ENCODE data around the gene MOV10.
"Not testable (repeated sequence)": the region's sequence is repeated elsewhere in the genome, so short reads cannot be mapped to it uniquely, and the experiment has no call there.

The MOV10 gene, protein sequence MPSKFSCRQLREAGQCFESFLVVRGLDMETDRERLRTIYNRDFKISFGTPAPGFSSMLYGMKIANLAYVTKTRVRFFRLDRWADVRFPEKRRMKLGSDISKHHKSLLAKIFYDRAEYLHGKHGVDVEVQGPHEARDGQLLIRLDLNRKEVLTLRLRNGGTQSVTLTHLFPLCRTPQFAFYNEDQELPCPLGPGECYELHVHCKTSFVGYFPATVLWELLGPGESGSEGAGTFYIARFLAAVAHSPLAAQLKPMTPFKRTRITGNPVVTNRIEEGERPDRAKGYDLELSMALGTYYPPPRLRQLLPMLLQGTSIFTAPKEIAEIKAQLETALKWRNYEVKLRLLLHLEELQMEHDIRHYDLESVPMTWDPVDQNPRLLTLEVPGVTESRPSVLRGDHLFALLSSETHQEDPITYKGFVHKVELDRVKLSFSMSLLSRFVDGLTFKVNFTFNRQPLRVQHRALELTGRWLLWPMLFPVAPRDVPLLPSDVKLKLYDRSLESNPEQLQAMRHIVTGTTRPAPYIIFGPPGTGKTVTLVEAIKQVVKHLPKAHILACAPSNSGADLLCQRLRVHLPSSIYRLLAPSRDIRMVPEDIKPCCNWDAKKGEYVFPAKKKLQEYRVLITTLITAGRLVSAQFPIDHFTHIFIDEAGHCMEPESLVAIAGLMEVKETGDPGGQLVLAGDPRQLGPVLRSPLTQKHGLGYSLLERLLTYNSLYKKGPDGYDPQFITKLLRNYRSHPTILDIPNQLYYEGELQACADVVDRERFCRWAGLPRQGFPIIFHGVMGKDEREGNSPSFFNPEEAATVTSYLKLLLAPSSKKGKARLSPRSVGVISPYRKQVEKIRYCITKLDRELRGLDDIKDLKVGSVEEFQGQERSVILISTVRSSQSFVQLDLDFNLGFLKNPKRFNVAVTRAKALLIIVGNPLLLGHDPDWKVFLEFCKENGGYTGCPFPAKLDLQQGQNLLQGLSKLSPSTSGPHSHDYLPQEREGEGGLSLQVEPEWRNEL

DNA sequence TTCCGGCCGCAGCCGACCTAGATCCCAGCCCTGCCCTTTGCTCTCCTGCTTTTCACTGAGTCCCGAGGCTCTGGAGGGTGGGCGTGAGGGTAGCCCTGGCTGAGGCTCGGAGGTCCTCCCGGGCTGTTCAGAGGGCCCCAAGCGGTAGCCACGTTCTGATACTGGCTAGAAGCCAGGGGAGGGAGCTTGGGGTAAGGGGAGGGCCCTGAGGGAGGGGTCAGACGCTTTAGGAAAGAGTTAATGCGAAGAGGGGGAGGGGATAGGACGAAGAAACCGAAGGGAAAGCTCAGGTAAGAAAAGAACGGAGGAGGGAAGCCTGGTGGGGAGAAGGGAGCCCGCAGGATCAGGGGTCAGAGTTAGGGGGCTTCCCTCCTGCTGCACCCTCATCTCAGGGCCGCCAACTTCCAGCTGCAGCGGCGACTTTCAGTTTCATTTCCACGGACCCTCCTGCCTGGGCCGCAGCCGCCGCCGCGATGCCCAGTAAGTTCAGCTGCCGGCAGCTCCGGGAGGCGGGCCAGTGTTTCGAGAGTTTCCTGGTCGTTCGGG lies at the start of gene MOV10:
MOV10 (plus strand) TSS at position 220 of the 546 bp plus-strand sequence; CDS start at position 474, 254 bp downstream.
- Mint-ChIP-seq H3K9me3 (no peaks in the 10 kb centered on the region), H3K27me3 (no peaks in the 10 kb centered on the region), H3K4me1 (peaks cover 30 to 43% of the 10 kb centered on the region in 2 donors), H3K36me3 (peaks cover 25 to 32% of the 10 kb centered on the region in 2 donors), H3K27ac (peak within 1 kb of the TSS; percentile 98), H3K4me3 (peak within 1 kb of the TSS; percentile 96 to 99)
- DNase-seq: peak; percentile 57
- peak; percentile 77 to 80 for ATAC-seq (replicated peaks)

DNA sequence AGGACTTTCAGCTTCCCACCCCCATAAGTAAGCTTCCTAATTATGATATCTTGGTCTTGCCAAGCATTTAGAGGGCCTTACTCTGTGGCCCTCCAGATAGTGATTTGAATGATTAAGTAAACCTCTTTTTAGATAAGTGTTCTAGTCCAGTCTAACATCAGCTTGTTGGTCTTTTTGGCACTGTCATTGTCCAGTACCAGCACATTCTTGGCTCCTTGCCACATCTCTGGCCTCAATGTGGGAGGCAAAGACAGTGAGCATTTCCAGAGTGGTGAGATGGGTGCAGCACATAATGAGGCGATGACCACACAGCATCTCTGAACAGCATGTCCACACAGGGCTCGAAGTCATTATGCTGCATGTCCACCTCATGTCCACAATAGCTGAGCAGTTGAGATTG lies 48.8 kb upstream of the MOV10 start:
- DNase-seq: no peak
- H3K4me1 Mint-ChIP-seq: peaks cover 35 to 88% of the 10 kb centered on the region in 2 donors
- no peak overlapping the region for H3K4me3 Mint-ChIP-seq
- peaks cover 0 to 2% of the 10 kb centered on the region in 2 donors for H3K9me3 Mint-ChIP-seq
- H3K27me3 Mint-ChIP-seq: no peaks in the 10 kb centered on the region
- H3K36me3 Mint-ChIP-seq: peaks cover 36 to 52% of the 10 kb centered on the region in 2 donors
- H3K27ac Mint-ChIP-seq: no peak overlapping the region
- no peak for ATAC-seq (replicated peaks)

DNA sequence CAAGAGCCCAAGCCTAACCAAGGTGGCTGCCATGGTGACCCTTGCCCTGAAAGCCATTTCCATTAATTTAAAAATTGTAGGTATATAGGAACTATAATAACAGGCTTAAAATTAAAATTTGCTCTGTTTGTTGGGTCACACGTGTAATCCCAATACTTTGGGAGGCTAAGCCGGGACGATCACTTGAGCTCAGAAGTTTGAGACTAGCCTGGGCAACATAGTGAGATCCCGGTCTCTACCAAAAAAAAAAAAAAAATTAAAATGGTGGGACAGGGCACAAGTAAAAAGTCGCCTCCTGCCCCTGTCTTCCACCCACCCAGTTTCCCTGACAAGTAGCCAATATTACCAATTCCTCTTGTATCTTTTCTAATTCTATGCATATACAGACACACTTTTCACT lies 48.3 kb upstream of the MOV10 start:
- H3K4me1 Mint-ChIP-seq: peaks cover 35 to 89% of the 10 kb centered on the region in 2 donors
- H3K9me3 Mint-ChIP-seq: peaks cover 0 to 2% of the 10 kb centered on the region in 2 donors
- no peaks in the 10 kb centered on the region for H3K27me3 Mint-ChIP-seq
- H3K36me3 Mint-ChIP-seq: peaks cover 36 to 54% of the 10 kb centered on the region in 2 donors
- H3K4me3 Mint-ChIP-seq: peak overlapping the region in 1 of 2 donors; percentile 46
- ATAC-seq (replicated peaks): no peak
- no peak for DNase-seq
- no peak overlapping the region for H3K27ac Mint-ChIP-seq

DNA sequence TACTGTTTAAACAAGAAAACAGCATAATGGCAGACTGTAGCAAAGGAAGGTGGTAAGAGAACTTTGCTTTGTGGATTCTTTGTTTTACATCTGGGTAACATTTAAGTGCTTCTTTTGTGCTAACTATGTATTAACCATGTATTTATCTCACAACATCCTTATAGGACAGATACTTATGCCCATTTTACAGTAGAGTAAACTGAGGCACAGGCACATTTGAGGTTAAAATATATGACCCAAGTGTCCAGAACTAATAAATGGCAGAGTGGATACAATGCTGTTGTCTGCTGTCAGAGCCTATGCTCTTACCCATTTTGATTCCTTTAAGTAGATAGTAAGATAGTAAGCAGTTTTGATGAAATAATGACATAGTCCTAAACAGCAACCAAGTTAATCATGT lies 47.6 kb upstream of the MOV10 start:
- no peak for DNase-seq
- no peak overlapping the region for H3K27ac Mint-ChIP-seq
- no peaks in the 10 kb centered on the region for H3K27me3 Mint-ChIP-seq
- peaks cover 0 to 2% of the 10 kb centered on the region in 2 donors for H3K9me3 Mint-ChIP-seq
- no peak for ATAC-seq (replicated peaks)
- H3K4me3 Mint-ChIP-seq: no peak overlapping the region
- peaks cover 35 to 87% of the 10 kb centered on the region in 2 donors for H3K4me1 Mint-ChIP-seq
- H3K36me3 Mint-ChIP-seq: peaks cover 37 to 58% of the 10 kb centered on the region in 2 donors

DNA sequence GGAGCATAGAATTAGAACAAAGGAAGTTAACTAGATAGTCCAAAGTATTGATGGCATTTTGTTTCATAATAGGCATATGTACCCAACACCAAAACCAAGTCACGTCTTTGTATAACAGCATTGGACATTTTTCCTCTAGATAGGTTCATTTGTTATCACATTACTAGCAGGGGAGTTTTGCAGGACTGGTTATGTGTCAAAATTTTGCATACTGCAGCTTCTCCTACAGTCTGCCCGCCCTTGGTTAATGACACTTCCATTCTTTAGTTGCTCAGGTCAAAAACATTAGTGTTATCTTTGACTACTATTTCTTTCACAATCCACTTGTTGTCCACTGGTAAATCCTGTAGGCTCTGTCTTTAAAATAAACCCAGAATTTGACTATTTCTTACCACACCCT lies 45.9 kb upstream of the MOV10 start:
- no peaks in the 10 kb centered on the region for H3K27me3 Mint-ChIP-seq
- no peak overlapping the region for H3K4me3 Mint-ChIP-seq
- peaks cover 44 to 85% of the 10 kb centered on the region in 2 donors for H3K4me1 Mint-ChIP-seq
- H3K36me3 Mint-ChIP-seq: peaks cover 50 to 58% of the 10 kb centered on the region in 2 donors
- DNase-seq (no peak), ATAC-seq (replicated peaks) (no peak)
- peak overlapping the region; percentile 44 for H3K27ac Mint-ChIP-seq
- peaks cover 0 to 2% of the 10 kb centered on the region in 2 donors for H3K9me3 Mint-ChIP-seq

DNA sequence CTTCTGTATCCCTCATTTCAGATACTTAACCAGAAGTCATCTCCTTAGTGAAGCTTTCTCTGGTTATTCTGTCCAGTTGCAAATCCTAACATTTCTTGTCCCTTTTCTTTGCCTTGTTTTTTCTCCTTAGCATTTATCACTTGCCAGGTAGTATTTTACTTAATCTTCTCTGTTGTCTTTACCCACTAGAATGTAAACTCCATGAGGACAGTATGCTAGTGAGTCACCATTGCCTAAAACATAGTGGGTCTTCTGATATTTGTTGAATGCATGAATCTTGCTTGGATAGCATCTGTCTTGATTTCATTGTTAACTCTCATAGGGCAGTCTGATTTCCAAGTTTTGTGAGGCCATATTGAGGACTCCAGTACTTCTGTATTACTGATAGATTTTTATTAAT lies 45.2 kb upstream of the MOV10 start:
- peaks cover 0 to 2% of the 10 kb centered on the region in 2 donors for H3K9me3 Mint-ChIP-seq
- no peak overlapping the region for H3K27ac Mint-ChIP-seq
- H3K36me3 Mint-ChIP-seq: peaks cover 55 to 64% of the 10 kb centered on the region in 2 donors
- DNase-seq (no peak), ATAC-seq (replicated peaks) (no peak)
- H3K27me3 Mint-ChIP-seq: no peaks in the 10 kb centered on the region
- H3K4me3 Mint-ChIP-seq: no peak overlapping the region
- H3K4me1 Mint-ChIP-seq: peaks cover 48 to 89% of the 10 kb centered on the region in 2 donors

DNA sequence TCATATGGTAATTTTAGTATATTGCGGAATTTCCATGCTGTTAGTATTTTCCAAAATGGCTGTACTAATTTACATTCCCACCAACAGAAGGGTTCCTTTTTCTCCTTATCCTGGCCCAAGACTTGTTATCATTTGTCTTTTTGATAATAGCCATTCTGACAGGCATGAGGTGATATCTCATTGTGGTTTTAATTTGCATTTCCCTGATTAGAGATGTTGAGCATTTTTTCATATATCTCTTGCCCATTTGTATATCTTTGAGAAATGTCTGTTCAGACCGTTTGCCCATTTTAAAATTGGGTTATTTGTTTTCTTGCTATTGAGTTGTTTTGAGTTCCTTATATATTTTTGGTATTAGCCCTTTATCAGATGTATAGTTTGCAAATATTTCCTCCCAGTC lies 40.8 kb upstream of the MOV10 start:
- Mint-ChIP-seq H3K27me3 (no peaks in the 10 kb centered on the region), H3K4me3 (peak overlapping the region in 1 of 2 donors; percentile 22), H3K9me3 (peaks cover 0 to 2% of the 10 kb centered on the region in 2 donors), H3K27ac (no peak overlapping the region), H3K36me3 (peaks cover 39 to 48% of the 10 kb centered on the region in 2 donors), H3K4me1 (peaks cover 39 to 79% of the 10 kb centered on the region in 2 donors)
- no peak for ATAC-seq (replicated peaks)
- DNase-seq: no peak

DNA sequence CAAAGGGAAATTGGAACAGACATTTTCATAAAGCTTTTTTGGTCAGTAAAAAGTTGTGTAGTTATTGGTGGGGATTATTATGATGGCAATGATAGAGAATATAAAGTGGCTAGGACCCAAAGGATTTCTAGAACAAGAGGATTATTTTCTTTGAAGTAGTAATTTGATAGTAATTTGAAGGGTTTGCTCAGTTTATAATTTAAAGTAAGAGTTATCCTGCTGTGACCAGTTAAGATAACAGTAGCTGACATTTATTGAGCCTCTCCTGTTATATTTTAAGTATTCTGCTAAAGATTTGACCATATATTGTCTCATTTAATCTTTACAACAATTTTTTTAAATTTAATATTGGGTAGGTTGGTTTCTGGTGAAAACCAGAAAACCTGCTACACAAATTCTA lies 40.1 kb upstream of the MOV10 start:
- Mint-ChIP-seq H3K4me3 (no peak overlapping the region), H3K27ac (no peak overlapping the region), H3K4me1 (peaks cover 33 to 72% of the 10 kb centered on the region in 2 donors), H3K9me3 (no peaks in the 10 kb centered on the region), H3K27me3 (no peaks in the 10 kb centered on the region), H3K36me3 (peaks cover 33 to 41% of the 10 kb centered on the region in 2 donors)
- ATAC-seq (replicated peaks) (no peak), DNase-seq (no peak)

DNA sequence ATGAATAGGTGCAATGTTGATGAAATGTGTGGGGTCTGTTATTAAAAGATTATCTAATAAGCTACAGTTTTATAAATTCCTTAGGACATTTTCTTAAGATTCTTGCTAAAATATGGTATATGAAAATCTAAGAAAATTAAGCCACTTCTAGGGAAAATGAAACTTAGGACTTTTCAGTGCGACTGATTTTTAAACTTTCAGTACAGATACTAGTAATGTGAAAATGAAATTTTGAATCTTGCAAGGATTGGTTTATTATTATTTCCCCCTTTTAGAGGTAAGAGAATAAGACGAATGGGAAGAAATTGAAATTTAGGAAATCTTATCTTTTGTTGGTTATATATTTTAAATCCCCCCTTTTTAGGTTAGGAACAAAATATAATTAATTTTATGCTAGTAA lies 38.4 kb upstream of the MOV10 start:
- no peaks in the 10 kb centered on the region for H3K9me3 Mint-ChIP-seq
- peaks cover 29 to 57% of the 10 kb centered on the region in 2 donors for H3K4me1 Mint-ChIP-seq
- DNase-seq: no peak
- H3K27me3 Mint-ChIP-seq: no peaks in the 10 kb centered on the region
- H3K4me3 Mint-ChIP-seq: peak overlapping the region in 1 of 2 donors; percentile 25
- H3K27ac Mint-ChIP-seq: no peak overlapping the region
- ATAC-seq (replicated peaks): no peak
- peaks cover 23 to 32% of the 10 kb centered on the region in 2 donors for H3K36me3 Mint-ChIP-seq

DNA sequence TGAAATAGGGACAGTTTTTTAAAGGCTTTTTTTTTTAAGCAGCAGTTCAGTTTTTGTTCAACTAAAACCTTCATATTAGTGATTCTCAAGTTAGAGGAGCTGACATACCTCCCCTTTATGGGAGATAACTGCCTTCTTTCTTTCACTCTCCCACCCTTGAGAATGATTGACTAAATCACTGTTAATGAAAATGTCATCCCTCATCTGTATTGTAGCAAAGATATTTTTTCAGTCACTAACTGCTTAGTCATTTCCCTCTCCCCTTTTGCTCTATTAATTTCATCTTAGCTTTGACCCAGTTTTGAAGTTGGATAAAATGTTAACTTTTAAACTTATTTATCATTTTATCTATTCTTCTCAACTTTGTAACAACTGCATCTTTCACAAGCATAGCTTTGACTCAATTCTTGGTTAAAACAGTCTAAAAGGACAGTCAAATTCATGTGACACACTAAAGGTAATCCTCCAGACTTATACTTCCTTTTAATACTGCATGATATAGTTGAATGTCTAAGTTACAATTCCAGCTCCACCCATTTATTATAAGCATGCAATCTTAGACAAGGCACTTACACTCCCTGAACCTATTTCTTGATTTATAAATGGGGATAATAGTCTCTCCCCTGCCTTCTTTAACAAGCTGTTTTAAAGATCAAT lies 37.7 kb upstream of the MOV10 start:
- Mint-ChIP-seq H3K36me3 (peaks cover 23 to 26% of the 10 kb centered on the region in 2 donors), H3K9me3 (no peaks in the 10 kb centered on the region), H3K4me3 (no peak overlapping the region), H3K4me1 (peaks cover 29 to 55% of the 10 kb centered on the region in 2 donors), H3K27ac (peak overlapping the region; percentile 31), H3K27me3 (no peaks in the 10 kb centered on the region)
- DNase-seq: no peak
- ATAC-seq (replicated peaks): peak; percentile 55 to 60

DNA sequence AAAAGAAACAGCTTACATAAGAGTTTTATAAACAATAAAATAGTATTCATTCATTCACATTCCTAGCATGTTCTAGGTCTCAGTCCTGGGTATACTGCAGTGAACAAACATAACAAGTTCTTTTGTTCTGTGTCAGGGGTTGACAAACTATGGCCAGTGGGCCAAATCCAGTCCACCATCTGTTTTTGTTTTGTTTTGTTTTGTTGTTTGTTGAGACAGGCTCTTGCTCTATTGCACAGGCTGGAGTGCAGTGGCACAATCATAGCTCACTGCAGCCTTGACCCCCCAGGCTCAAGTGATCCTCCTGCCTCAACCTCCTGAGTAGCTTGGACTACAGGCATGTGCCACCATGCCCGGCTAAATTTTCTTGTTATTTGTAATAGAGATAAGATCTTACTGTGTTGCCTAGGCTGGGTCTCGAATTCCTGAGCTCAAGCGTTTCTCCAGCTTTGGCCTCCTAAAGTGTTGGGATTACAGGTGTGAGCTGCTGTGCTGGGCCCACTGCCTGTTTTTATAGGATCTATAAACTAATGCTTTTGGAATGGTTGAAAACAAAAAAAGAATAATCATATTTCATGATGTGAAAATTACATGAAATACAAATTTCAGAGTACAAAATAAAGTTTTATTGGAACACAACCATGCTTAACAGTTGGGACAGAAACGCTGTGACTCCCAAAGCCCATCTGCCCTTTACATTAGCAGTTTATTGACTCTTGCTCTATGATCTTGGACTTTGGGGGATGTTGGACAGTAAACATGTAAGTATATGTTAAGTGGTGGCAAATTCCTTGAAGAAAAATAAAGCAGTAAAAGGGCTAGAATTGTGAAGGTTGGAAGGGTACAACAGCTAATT lies 37.0 kb upstream of the MOV10 start:
- Mint-ChIP-seq H3K36me3 (peaks cover 18 to 24% of the 10 kb centered on the region in 2 donors), H3K27ac (peak overlapping the region; percentile 75), H3K4me1 (peaks cover 26 to 56% of the 10 kb centered on the region in 2 donors), H3K9me3 (no peaks in the 10 kb centered on the region), H3K4me3 (no peak overlapping the region), H3K27me3 (no peaks in the 10 kb centered on the region)
- no peak for ATAC-seq (replicated peaks)
- DNase-seq: no peak

DNA sequence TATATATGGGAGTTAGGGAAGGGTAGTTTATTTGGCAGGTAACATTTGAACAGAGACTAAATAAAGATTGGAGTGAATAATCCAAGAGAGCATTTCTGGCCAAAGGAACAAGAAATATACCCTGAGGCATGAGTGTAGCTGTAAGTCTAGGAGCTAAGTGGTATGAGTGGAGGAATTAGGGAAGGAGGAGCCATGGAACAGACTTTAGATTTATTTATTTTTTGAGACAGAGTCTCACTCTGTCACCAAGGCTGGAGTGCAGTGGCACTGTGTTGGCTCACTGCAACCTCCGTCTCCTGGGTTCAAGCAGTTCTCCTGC lies 36.4 kb upstream of the MOV10 start:
- ATAC-seq (replicated peaks) (no peak), DNase-seq (no peak)
- H3K27me3 Mint-ChIP-seq: no peaks in the 10 kb centered on the region
- H3K4me1 Mint-ChIP-seq: peaks cover 26 to 54% of the 10 kb centered on the region in 2 donors
- H3K36me3 Mint-ChIP-seq: peaks cover 15 to 22% of the 10 kb centered on the region in 2 donors
- H3K9me3 Mint-ChIP-seq: no peaks in the 10 kb centered on the region
- H3K4me3 Mint-ChIP-seq: no peak overlapping the region
- peak overlapping the region; percentile 75 for H3K27ac Mint-ChIP-seq

DNA sequence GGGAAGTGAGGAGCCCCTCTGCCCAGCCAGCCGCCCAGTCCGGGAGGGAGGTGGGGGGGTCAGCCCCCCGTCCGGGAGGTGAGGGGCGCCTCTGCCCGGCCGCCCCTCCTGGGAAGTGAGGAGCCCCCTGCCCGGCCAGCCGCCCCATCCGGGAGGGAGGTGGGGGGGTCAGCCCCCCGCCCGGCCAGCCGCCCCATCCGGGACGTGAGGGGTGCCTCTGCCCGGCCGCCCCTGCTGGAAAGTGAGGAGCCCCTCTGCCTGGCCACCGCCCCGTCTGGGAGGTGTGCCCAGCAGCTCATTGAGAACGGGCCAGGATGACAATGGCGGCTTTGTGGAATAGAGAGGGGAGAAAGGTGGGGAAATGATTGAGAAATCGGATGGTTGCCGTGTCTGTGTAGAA lies 34.0 kb upstream of the MOV10 start:
- ATAC-seq (replicated peaks); H3K4me3 Mint-ChIP-seq; H3K27ac Mint-ChIP-seq; DNase-seq; H3K27me3 Mint-ChIP-seq; H3K9me3 Mint-ChIP-seq: not testable (repeated sequence)
- H3K36me3 Mint-ChIP-seq: peaks cover 13 to 21% of the 10 kb centered on the region in 2 donors
- peaks cover 17 to 43% of the 10 kb centered on the region in 2 donors for H3K4me1 Mint-ChIP-seq

Measured in stimulated activated naive B cell treated with anti-CD40 and anti-IgM and Interleukin-4, amounts not matched to agents 10 μg/mL and 1 μg/mL and 100 μg/mL, for 72 hours (primary cell).